Left lung (tissue), 10 donors: ENCODE measurements around the gene FGF8. TPM values are rescaled to one million over a fixed set of nuclear protein-coding genes. Genes with fewer than 3 reads are reported as not detected.
A peak's percentile ranks its signal among the peaks of the same experiment; 100 is the strongest.

Source experiments
- ATAC-seq: fragments of 200-7000 bp; cut with Tn5 transposase; one replicate; pipeline ENCODE4 v1.9.1; 2020; ENCODE audit warnings: moderate library complexity
- DNase-seq, 4 donors: peaks; one replicate each; pipeline ENCODE4 v3.0.0-alpha.2; 2013 to 2020
- H3K27ac ChIP-seq, 2 donors: fragments of 200-600 bp; sonication (generic) in 1 of 2; one replicate each; pipeline versions ENCODE4 v1.5.0 to v1.8.0; 2020 to 2021
- H3K27me3 ChIP-seq, 2 donors: fragments of 200-600 bp; sonication (generic) in 1 of 2; one replicate each; pipeline versions ENCODE4 v1.5.0 to v1.8.0; 2020 to 2021
- H3K36me3 ChIP-seq, 2 donors: fragments of 200-600 bp; sonication (generic) in 1 of 2; one replicate each; pipeline versions ENCODE4 v1.5.0 to v1.8.0; 2020 to 2021
- H3K4me1 ChIP-seq, 2 donors: fragments of 200-600 bp; one replicate each; pipeline ENCODE4 v1.8.0; 2021
- H3K4me3 ChIP-seq, 2 donors: fragments of 200-600 bp; sonication (generic) in 1 of 2; one replicate each; pipeline versions ENCODE4 v1.5.0 to v1.8.0; 2020 to 2021; ENCODE audit warnings: mild to moderate bottlenecking in 1 of 2
- H3K9me3 ChIP-seq, 2 donors: fragments of 200-600 bp; sonication (generic) in 1 of 2; one replicate each; pipeline versions ENCODE4 v1.5.0 to v1.8.0; 2020 to 2021
- intact Hi-C, 2 donors: fragments of 100-400 bp; cut with DNase I; formaldehyde crosslinking; loops; one replicate each; pipeline versions ENCODE4 v1.11.2 to v1.14.2; 2022
- polyA plus RNA-seq, 6 donors: library from polyadenylated mRNA; unstranded; fragments of 120-200 nt; gene quantifications; one replicate each; pipeline ENCODE4 v1.2.1, GENCODE V29; 2013; ENCODE audit not compliant: insufficient read length in 6 of 6
- total RNA-seq, 2 donors: library from RNA; stranded (reverse); fragmentation: NEBNext Ultra II Directional; extraction: Animal tissue kit (Norgen Biotek cat#: 25700); gene quantifications; one replicate each; pipeline ENCODE4 v1.2.1, GENCODE V29; 2021
- TF ChIP-seq, protein P1 (sequence below), 2 donors: fragments of 200-600 bp; sonication (generic) in 1 of 2; IDR thresholded peaks; one replicate each; pipeline versions ENCODE4 v1.5.0 to v1.8.0; 2021; ENCODE audit warnings: antibody characterized with exemption in 2 of 2
- donor health status: DM: no; HTN: yes; CAD: no.
- donor health status: DM: no; HTN: no; CAD: no.

The FGF8 gene
- total and polyA plus RNA-seq, 8 donors = 0.15 TPM; not detected in 7

DNA sequence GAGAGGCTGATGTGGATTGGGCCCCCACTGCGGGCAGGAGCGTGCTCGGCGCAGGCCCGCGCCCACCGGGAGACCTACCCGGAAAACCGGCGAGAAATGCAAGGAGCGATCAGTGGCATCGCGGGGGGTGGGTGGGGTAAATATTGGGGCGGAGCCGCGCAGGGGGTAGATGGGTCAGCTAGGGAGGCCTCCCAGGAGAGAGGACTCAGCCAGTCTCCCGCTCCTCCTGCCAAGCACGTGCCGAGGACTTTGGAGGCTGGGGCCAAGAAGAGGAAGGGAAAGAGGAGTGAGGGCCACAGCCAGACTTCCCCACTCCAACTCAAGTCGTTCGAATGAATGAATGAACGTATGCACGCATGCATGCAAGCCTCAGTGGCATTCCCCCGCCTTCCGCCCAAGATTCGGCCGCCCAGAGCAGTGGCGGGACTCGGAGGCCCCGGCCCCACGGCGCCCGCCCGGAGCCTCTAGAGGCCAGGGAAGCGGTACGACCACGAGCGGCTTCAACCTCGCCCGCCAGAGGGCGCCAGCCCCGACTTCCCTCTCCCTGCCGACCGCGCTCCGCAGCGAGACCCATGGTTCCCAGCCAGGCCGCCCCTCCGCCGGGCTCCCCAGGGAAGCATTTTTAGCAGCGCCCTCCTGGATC, 3.8 kb upstream of the FGF8 start:
- intact Hi-C loops = loop anchor here in 1 of 2 donors (10.0 kb wide), 1 partner anchor 175 kb away; no protein-coding TSS in a partner anchor
- DNase-seq (peak; percentile 50 to 98 (median 76)), ATAC-seq (peak; percentile 81)
- H3K9me3 ChIP-seq = no peaks in the 10 kb centered on the region
- peak overlapping the region; percentile 24 to 40 for H3K4me3 ChIP-seq
- H3K27me3 ChIP-seq = peaks cover 23 to 57% of the 10 kb centered on the region in 2 donors
- H3K27ac ChIP-seq = no peak overlapping the region
- H3K36me3 ChIP-seq = no peaks in the 10 kb centered on the region
- TF ChIP-seq, protein P1, sequence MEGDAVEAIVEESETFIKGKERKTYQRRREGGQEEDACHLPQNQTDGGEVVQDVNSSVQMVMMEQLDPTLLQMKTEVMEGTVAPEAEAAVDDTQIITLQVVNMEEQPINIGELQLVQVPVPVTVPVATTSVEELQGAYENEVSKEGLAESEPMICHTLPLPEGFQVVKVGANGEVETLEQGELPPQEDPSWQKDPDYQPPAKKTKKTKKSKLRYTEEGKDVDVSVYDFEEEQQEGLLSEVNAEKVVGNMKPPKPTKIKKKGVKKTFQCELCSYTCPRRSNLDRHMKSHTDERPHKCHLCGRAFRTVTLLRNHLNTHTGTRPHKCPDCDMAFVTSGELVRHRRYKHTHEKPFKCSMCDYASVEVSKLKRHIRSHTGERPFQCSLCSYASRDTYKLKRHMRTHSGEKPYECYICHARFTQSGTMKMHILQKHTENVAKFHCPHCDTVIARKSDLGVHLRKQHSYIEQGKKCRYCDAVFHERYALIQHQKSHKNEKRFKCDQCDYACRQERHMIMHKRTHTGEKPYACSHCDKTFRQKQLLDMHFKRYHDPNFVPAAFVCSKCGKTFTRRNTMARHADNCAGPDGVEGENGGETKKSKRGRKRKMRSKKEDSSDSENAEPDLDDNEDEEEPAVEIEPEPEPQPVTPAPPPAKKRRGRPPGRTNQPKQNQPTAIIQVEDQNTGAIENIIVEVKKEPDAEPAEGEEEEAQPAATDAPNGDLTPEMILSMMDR (IDR thresholded peaks at IDR 0.05) = peak; percentile 87 to 92
- H3K4me1 ChIP-seq = peaks cover 23 to 76% of the 10 kb centered on the region in 2 donors

DNA sequence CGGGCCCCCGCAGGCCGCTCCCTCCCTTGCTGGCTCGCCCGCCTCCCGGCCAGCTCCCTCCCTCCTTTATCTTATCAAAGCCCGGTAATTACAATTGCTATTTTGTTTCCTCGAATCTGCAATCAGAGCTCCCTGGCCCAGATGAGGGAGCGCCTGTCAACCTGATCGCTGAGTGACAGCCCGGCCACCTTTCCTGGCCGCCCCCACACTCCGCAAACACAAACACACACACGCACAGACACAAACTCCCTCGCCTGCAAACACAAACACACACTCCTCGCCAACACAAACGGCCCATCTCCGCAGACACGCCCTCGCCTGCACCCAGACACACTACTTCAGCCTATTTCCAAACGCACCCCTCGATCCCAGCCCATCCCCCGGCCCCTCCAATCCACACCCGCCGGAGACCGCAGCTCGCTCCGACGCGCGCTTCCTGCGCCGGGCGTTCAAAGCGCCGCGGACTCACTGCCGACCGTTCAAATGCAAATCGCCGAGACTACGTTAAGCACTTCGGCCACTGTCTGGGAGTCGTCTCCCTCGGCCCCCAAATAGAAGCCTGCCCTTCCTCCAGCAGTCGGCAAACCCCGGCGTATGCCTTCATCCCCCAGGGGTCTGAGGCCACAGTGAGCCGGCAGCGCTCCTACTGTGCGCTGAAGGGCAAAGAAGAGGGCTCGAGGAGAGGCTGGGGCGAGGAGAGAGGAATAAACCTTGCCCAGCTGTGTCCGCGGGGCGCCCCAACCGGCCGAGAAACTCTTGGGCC, 3.0 kb upstream of the FGF8 start:
- Histone ChIP-seq H3K4me3 (peak overlapping the region; percentile 24 to 40), H3K27me3 (peaks cover 30 to 64% of the 10 kb centered on the region in 2 donors), H3K4me1 (peaks cover 23 to 75% of the 10 kb centered on the region in 2 donors), H3K36me3 (no peaks in the 10 kb centered on the region), H3K27ac (no peak overlapping the region), H3K9me3 (no peaks in the 10 kb centered on the region)
- TF ChIP-seq, protein P1 (IDR thresholded peaks at IDR 0.05) = no peak
- DNase-seq (peak in 2 of 4 donors; percentile 45 to 79), ATAC-seq (peak; percentile 46)
- intact Hi-C loops = loop anchor here in 1 of 2 donors (10.0 kb wide), 1 partner anchor 174 kb away; no protein-coding TSS in a partner anchor

DNA sequence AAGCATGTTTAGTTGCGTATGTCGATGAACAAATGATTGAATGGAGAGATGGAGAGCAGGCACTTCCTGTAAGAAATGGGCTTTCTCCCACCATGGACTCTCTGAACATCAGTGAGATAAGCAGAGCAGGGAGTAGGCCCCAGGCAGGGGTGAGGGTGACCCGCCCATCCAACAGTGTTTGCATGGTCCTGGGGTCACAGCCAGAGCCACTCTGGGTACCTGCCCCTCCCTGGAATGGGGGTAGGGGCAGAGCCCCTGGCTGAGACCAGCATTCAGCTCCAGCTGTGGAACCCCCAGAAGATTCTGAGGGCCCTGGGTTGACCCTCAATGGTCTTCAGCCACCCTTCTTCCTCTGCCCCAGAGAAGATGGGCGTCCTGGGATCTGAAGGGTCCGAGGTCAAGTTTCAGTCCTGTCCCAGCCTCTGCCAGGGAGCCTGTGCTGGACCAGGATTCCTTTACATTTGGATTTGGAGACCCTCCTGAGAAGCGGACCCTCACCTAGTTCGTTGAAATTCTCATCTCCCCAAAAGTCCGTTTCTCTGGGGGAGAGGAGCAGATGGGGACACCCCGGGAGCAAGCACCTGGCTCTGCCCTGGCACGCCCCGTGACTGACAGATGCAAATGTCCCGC, 2.4 kb upstream of the FGF8 start:
- Histone ChIP-seq H3K4me3 (no peak overlapping the region), H3K9me3 (no peaks in the 10 kb centered on the region), H3K27ac (no peak overlapping the region), H3K36me3 (no peaks in the 10 kb centered on the region), H3K27me3 (peaks cover 36 to 71% of the 10 kb centered on the region in 2 donors), H3K4me1 (peaks cover 19 to 68% of the 10 kb centered on the region in 2 donors)
- ATAC-seq (no peak), DNase-seq (peak in 1 of 4 donors; percentile 49)
- TF ChIP-seq, protein P1 (IDR thresholded peaks at IDR 0.05) = no peak
- intact Hi-C loops = loop anchor here in 1 of 2 donors (10.0 kb wide), 1 partner anchor 173 kb away; no protein-coding TSS in a partner anchor

DNA sequence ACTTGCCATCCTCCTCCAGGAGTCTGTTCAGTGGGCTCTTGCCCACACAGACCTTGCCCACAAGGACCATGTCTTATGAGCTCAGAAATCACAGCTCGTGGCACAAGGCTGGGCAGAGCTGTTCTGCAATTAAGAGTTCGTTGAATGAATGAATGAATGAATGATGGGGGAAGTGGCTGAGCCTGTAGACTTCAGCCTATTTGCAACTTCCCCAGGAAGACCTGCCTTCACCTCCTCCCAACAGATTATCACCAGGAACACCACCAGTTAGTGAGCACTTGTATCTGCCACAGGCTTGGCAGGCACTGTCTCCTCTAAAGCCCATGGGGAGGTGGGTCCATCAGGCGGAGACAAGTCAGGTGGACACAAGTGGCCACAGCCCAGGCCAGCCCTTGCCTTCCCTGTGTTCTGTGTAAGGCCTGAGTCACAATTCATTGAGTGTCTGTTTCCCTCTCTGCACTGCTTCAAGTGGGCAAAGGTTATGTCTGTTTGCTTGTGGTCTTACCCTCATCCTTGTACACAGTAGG, 1.8 kb upstream of the FGF8 start:
- intact Hi-C loops = loop anchor here in 1 of 2 donors (10.0 kb wide), 1 partner anchor 173 kb away; no protein-coding TSS in a partner anchor
- Histone ChIP-seq H3K27ac (no peak overlapping the region), H3K27me3 (peaks cover 42 to 76% of the 10 kb centered on the region in 2 donors)

More for the DNA sequence above, 1.8 kb upstream of the FGF8 start:
- peaks cover 17 to 64% of the 10 kb centered on the region in 2 donors for H3K4me1 ChIP-seq
- H3K36me3 ChIP-seq = no peaks in the 10 kb centered on the region
- peak in 1 of 4 donors; percentile 65 for DNase-seq
- ATAC-seq = peak; percentile 29
- H3K9me3 ChIP-seq = no peaks in the 10 kb centered on the region
- TF ChIP-seq, protein P1 (IDR thresholded peaks at IDR 0.05) = no peak
- no peak overlapping the region for H3K4me3 ChIP-seq
